ENCODE data around the gene TTYH3. TPM values are rescaled to one million over a fixed set of nuclear protein-coding genes. Genes with fewer than 3 reads are reported as not detected.

TTYH3 gene
- total and polyA plus RNA-seq, 2 of the 13 experiments (the other 11 are each of a cell fraction or from before 2014, with no cell fraction given) = 26.3 to 50.0 TPM

DNA sequence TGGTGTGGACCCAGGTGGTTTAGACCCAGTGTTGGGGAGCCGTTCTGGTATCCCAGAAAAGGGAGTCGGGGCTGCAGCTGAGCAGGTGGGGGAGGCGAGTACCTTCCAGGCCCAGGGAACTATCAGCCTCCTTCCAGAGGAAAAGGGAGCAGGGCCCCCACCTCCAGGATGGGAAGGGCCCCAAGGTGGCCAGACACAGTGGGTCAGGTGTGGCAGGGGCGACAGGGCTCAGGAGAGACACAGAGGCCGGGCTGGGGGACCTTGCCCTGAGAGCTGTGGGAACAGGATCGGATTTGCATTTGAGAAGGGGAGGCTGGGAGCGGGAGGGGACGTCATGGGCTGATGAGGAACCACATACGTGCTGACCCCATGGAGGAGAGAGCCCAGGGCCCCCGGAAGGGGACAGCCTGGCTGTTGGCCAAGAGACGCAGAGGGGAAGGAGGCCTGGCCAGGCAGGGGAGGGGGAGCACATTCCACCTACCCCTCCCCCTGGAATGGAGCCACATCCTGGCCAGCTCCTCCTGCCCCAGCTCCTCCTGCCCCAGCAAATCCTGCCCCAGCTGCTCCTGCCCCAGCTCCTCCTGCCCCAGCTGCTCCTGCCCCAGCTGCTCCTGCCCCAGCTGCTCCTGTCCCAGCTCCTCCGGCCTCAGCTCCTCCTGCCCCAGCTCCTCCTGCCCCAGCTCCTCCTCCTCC is 9.7 kb upstream of the TTYH3 start (continued):
- TF ChIP-seq, protein P1, sequence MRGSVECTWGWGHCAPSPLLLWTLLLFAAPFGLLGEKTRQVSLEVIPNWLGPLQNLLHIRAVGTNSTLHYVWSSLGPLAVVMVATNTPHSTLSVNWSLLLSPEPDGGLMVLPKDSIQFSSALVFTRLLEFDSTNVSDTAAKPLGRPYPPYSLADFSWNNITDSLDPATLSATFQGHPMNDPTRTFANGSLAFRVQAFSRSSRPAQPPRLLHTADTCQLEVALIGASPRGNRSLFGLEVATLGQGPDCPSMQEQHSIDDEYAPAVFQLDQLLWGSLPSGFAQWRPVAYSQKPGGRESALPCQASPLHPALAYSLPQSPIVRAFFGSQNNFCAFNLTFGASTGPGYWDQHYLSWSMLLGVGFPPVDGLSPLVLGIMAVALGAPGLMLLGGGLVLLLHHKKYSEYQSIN (CRISPR knock-in tag; IDR thresholded peaks at IDR 0.05; ENCODE audit: borderline replicate concordance) = no peak
- TF ChIP-seq ZNF614 (CRISPR knock-in tag; IDR thresholded peaks at IDR 0.05; ENCODE audit: borderline replicate concordance) (peak; percentile 88; the same call in 1 of the 2 replicates), SIN3A (IDR thresholded peaks at IDR 0.05; ENCODE audit: borderline replicate concordance, low read depth, low read length) (peak; percentile 76; the same call in 1 of the 2 replicates), MED13 (CRISPR knock-in tag; IDR thresholded peaks at IDR 0.05) (peak; percentile 53; the same call in 1 of the 2 replicates), HNRNPLL (IDR thresholded peaks at IDR 0.05; ENCODE audit: low read depth, low read length, poor library complexity, severe bottlenecking) (no peak), ZNF589 (CRISPR knock-in tag; conservative IDR thresholded peaks at IDR 0.05) (no peak), ZNF256 (CRISPR knock-in tag; conservative IDR thresholded peaks at IDR 0.05) (no peak), KLF13 (CRISPR knock-in tag; IDR thresholded peaks at IDR 0.05) (no peak), JUN (CRISPR knock-in tag; IDR thresholded peaks at IDR 0.05) (no peak)
- TF ChIP-seq, protein P2, sequence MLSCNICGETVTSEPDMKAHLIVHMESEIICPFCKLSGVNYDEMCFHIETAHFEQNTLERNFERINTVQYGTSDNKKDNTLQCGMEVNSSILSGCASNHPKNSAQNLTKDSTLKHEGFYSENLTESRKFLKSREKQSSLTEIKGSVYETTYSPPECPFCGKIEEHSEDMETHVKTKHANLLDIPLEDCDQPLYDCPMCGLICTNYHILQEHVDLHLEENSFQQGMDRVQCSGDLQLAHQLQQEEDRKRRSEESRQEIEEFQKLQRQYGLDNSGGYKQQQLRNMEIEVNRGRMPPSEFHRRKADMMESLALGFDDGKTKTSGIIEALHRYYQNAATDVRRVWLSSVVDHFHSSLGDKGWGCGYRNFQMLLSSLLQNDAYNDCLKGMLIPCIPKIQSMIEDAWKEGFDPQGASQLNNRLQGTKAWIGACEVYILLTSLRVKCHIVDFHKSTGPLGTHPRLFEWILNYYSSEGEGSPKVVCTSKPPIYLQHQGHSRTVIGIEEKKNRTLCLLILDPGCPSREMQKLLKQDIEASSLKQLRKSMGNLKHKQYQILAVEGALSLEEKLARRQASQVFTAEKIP (CRISPR knock-in tag; IDR thresholded peaks at IDR 0.05; ENCODE audit: borderline replicate concordance) = no peak

Data from HepG2 (cell line).